Endothelial cell of umbilical vein (primary cell): ENCODE measurements around the gene NR5A1. TPM values are rescaled to one million over a fixed set of nuclear protein-coding genes. Genes with fewer than 3 reads are reported as not detected.

Experiments
- BruUV-seq: library from RNA; stranded (reverse); fragments of 400-500 nt; replicated peaks from 2 replicates; lab custom pipeline; 2021; lab: Mats Ljungman, UMichigan
- CTCF ChIA-PET: fragments of 300-600, 350-600 bp; sonication (Branson Sonifier 250); formaldehyde crosslinking; loops from one replicate; lab custom pipeline; 2021; ENCODE audit warnings: antibody characterized with exemption, inconsistent platforms; lab: Charles Lee
- POLR2A ChIA-PET: fragments of 300-600, 350-600 bp; sonication (Branson Sonifier 250); formaldehyde crosslinking; loops from one replicate; lab custom pipeline; 2021; ENCODE audit warnings: antibody characterized with exemption, inconsistent platforms; lab: Charles Lee
- DNase-seq: peaks from one replicate; pipeline ENCODE4 v3.0.0-alpha.2; 2011; ENCODE audit warnings: low read depth, low spot score
- FAIRE-seq: peaks from 2 replicates; lab custom pipeline; 2011; peaks lifted over from hg19 to GRCh38; lab: Jason Lieb, UNC
- H2AFZ ChIP-seq: 2 replicates; pipeline ENCODE4 v1.6.0; 2012; ENCODE audit warnings: low read depth, low read length, control low read depth, inconsistent platforms
- H3K27ac ChIP-seq: 2 replicates; pipeline ENCODE4 v1.5.1; 2011; ENCODE audit warnings: low read depth, mild to moderate bottlenecking, control low read depth, low read length, moderate library complexity; ENCODE audit not compliant: insufficient read depth
- H3K27me3 ChIP-seq, 2 experiments: 2 replicates each; pipeline versions ENCODE4 v1.6.0 to v1.6.1; 2011; ENCODE audit warnings: low read length in 2 of 2, mixed read lengths in 1 of 2; ENCODE audit not compliant: control insufficient read depth in 2 of 2, insufficient read depth in 2 of 2
- H3K36me3 ChIP-seq, 2 experiments: 2 replicates in 1 of 2; 3 replicates in 1 of 2; pipeline ENCODE4 v1.5.1; 2011; ENCODE audit warnings: low read length in 2 of 2, mild to moderate bottlenecking in 1 of 2, moderate library complexity in 1 of 2; ENCODE audit not compliant: control insufficient read depth in 2 of 2, insufficient read depth in 2 of 2; ENCODE audit errors: extremely low read depth in 1 of 2
- H3K4me1 ChIP-seq: 3 replicates; pipeline ENCODE4 v1.5.1; 2011; ENCODE audit warnings: mild to moderate bottlenecking, low read length; ENCODE audit not compliant: control insufficient read depth, insufficient read depth; ENCODE audit errors: extremely low read depth
- H3K4me2 ChIP-seq: 2 replicates; pipeline ENCODE4 v1.6.1; 2011; ENCODE audit warnings: low read length, control low read depth, mixed read lengths; ENCODE audit not compliant: insufficient read depth
- H3K4me3 ChIP-seq, 3 experiments: fragments of 200-600 bp in 1 of 3; sonication (generic), shearing (Covaris generic) in 1 of 3; replicated peaks in 1 of 3; 2 replicates each; pipeline ENCODE4 v1.5.1; 2011 to 2016; ENCODE audit warnings: control low read depth in 3 of 3, low read length in 3 of 3, mild to moderate bottlenecking in 2 of 3, inconsistent platforms in 1 of 3, low read depth in 1 of 3, moderate library complexity in 1 of 3; ENCODE audit not compliant: insufficient read depth in 1 of 3
- H3K79me2 ChIP-seq: 2 replicates; pipeline ENCODE4 v1.6.0; 2012; ENCODE audit warnings: low read length, inconsistent platforms; ENCODE audit not compliant: control insufficient read depth, insufficient read depth
- H3K9ac ChIP-seq: replicated peaks from 2 replicates; pipeline ENCODE3; 2011; ENCODE audit warnings: low read length, control low read depth; ENCODE audit not compliant: insufficient read depth; ENCODE audit errors: extremely low read depth
- H3K9me1 ChIP-seq: replicated peaks from 3 replicates; pipeline ENCODE4 v1.6.0; 2011; ENCODE audit warnings: mild to moderate bottlenecking, low read length; ENCODE audit not compliant: control insufficient read depth, insufficient read depth; ENCODE audit errors: extremely low read depth
- H3K9me3 ChIP-seq: replicated peaks from 2 replicates; pipeline ENCODE4 v1.5.1; 2012; ENCODE audit warnings: low read length, inconsistent platforms; ENCODE audit not compliant: control insufficient read depth, insufficient read depth
- H4K20me1 ChIP-seq: replicated peaks from 2 replicates; pipeline ENCODE3; 2011; ENCODE audit warnings: mild to moderate bottlenecking, low read length; ENCODE audit not compliant: control insufficient read depth, insufficient read depth; ENCODE audit errors: extremely low read depth
- EZH2 ChIP-seq: IDR thresholded peaks from 2 replicates; pipeline ENCODE4 v1.6.1; 2012; ENCODE audit warnings: borderline replicate concordance, low read depth, mild to moderate bottlenecking, moderate library complexity, low read length, inconsistent platforms; ENCODE audit not compliant: severe bottlenecking
- FOS ChIP-seq: IDR thresholded peaks from 2 replicates; pipeline ENCODE4 v1.6.1; 2011; ENCODE audit warnings: mild to moderate bottlenecking, low read length, moderate library complexity, borderline replicate concordance; ENCODE audit not compliant: insufficient read depth
- GATA2 ChIP-seq: IDR thresholded peaks from 2 replicates; pipeline ENCODE4 v1.7.0; 2011; ENCODE audit warnings: low read depth, mild to moderate bottlenecking, moderate library complexity, mixed read lengths, low read length; ENCODE audit not compliant: insufficient read length, insufficient read depth
- JUN ChIP-seq: IDR thresholded peaks from 2 replicates; pipeline ENCODE4 v1.6.1; 2011; ENCODE audit warnings: borderline replicate concordance, low read depth; ENCODE audit not compliant: insufficient read length, insufficient read depth
- MAX ChIP-seq: IDR thresholded peaks from 2 replicates; pipeline ENCODE4 v1.6.1; 2011; ENCODE audit not compliant: insufficient read depth, insufficient read length
- MYC ChIP-seq: IDR thresholded peaks from one replicate; pipeline ENCODE4 v1.6.1; 2011; ENCODE audit warnings: mild to moderate bottlenecking, low read depth, low read length
- POLR2A ChIP-seq: IDR thresholded peaks from 2 replicates; pipeline ENCODE4 v1.6.1; 2012; ENCODE audit warnings: low read depth, mild to moderate bottlenecking, control low read depth, low read length
- POLR2AphosphoS5 ChIP-seq: IDR thresholded peaks from 2 replicates; pipeline ENCODE4 v1.6.1; 2012; ENCODE audit warnings: low read depth, mild to moderate bottlenecking, control low read depth, low read length, moderate library complexity; ENCODE audit not compliant: insufficient read depth
- dilution Hi-C: fragments of 300-500 bp; cut with MboI; formaldehyde crosslinking; loops from one replicate; pipeline ENCODE4 v1.15.0; 2019; ENCODE audit warnings: low sequenced_read_pairs; ENCODE audit not compliant: extremely low pct_ligation_motif_present
- intact Hi-C: fragments of 100-400 bp; cut with micrococcal nuclease; formaldehyde crosslinking; loops from one replicate; pipeline ENCODE4 v1.10.0; 2022
- polyA plus RNA-seq, 4 experiments: library from polyadenylated mRNA; depleted of rRNA in 3 of 4; stranded (reverse) in 3 of 4; unstranded in 1 of 4; fragments of >200 nt; gene quantifications; 2 replicates each; pipeline versions ENCODE4 v1.2.1 to v1.2.3, GENCODE V29; 2011 to 2012; ENCODE audit warnings: missing spikeins in 1 of 4
- total RNA-seq: library from RNA; stranded (reverse); gene quantifications from 2 replicates; pipeline ENCODE4 v1.2.3, GENCODE V29; 2021
- TF ChIP-seq, protein P1 (sequence below), 2 donors: IDR thresholded peaks; 1 replicate in 1 of 2; 2 replicates in 1 of 2; pipeline ENCODE4 v1.5.1; 2011; ENCODE audit warnings: low read length in 2 of 2, mild to moderate bottlenecking in 2 of 2, moderate library complexity in 2 of 2, control low read depth in 1 of 2, inconsistent platforms in 1 of 2, low read depth in 1 of 2; ENCODE audit not compliant: insufficient read depth in 1 of 2; ENCODE audit errors: extremely low read depth in 1 of 2

Gene NR5A1
- total and polyA plus RNA-seq, 2 donors (not counting 3 experiments of a cell fraction or from before 2014, with no cell fraction given), result not detected

DNA sequence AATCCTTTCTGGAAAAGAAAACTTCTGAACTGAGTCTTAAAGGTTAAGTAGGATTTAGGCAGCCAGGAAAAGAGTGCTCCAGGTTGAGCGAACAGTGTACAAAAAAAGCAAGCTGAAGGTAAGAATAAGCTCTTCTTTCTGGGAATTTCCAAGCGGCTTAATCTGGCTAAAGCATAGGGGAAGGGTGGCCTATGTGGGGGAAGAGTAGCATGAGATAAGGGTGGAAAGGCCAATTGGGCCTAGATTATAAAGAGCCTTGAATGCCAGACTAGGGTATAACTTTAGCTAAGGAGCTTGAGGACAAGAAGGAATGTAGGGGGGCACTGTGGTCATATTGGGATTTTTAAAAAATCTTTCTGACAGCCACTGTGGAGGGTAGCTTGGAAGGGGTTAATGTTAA, 37.3 kb upstream of the NR5A1 start:
- intact Hi-C loops (no loop called here), dilution Hi-C loops (no loop called here)
- no peak overlapping the region for H2AFZ ChIP-seq
- H3K9me1 ChIP-seq, result no peaks in the 10 kb centered on the region
- BruUV-seq, result no TSS peak
- H3K27me3 ChIP-seq, result peaks cover 20 to 32% of the 10 kb centered on the region in 2 experiments
- H4K20me1 ChIP-seq, result no peaks in the 10 kb centered on the region
- no peak overlapping the region for H3K4me3 ChIP-seq
- no peak for DNase-seq
- H3K4me1 ChIP-seq, result no peaks in the 10 kb centered on the region
- no peak overlapping the region for H3K27ac ChIP-seq
- H3K79me2 ChIP-seq, result no peaks in the 10 kb centered on the region
- ChIA-PET POLR2A (no interaction called here), CTCF (interaction anchor here (1.2 to 2.2 kb wide), 3 partner anchors 8 to 220 kb away, joined by 3 to 18 read pairs (median 4); no protein-coding TSS in a partner anchor)
- no peaks in the 10 kb centered on the region for H3K9me3 ChIP-seq
- H3K36me3 ChIP-seq, result no peaks in the 10 kb centered on the region
- no peak for FAIRE-seq
- no peak for TF ChIP-seq MAX
- TF ChIP-seq, protein P1, sequence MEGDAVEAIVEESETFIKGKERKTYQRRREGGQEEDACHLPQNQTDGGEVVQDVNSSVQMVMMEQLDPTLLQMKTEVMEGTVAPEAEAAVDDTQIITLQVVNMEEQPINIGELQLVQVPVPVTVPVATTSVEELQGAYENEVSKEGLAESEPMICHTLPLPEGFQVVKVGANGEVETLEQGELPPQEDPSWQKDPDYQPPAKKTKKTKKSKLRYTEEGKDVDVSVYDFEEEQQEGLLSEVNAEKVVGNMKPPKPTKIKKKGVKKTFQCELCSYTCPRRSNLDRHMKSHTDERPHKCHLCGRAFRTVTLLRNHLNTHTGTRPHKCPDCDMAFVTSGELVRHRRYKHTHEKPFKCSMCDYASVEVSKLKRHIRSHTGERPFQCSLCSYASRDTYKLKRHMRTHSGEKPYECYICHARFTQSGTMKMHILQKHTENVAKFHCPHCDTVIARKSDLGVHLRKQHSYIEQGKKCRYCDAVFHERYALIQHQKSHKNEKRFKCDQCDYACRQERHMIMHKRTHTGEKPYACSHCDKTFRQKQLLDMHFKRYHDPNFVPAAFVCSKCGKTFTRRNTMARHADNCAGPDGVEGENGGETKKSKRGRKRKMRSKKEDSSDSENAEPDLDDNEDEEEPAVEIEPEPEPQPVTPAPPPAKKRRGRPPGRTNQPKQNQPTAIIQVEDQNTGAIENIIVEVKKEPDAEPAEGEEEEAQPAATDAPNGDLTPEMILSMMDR (IDR thresholded peaks at IDR 0.05; ENCODE audit: extremely low read depth in 1 of 2, insufficient read depth in 1 of 2, low read depth in 1 of 2, low read length in 2 of 2), result no peak
- TF ChIP-seq FOS, result no peak
- TF ChIP-seq MYC, result no peak
- TF ChIP-seq JUN, result no peak
- TF ChIP-seq GATA2, result no peak
- no peak for TF ChIP-seq POLR2A
- TF ChIP-seq POLR2AphosphoS5, result no peak
- TF ChIP-seq EZH2, result no peak
- no peak overlapping the region for H3K4me2 ChIP-seq
- no peak overlapping the region for H3K9ac ChIP-seq
